ENCODE data around the gene CREB1.

The CREB1 gene

DNA sequence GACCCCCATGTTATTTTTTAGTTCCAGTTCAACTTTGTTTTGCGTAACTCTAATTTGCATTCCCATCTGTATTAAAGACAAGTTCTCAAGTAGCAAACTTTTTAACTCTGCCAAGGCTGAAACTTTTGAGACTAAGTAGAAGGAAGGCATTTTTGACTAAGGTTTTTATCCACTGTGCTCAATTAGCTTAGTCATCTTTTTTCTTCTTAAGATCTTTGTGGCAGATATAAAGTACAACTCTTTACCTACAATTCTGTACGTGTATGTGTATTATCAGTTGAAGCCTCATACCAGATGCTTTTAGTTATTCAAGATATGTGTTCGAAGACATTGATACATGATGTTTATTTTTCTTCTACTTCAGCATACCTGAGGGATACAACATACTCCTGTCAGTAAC, 41.6 kb downstream of the CREB1 start:
- CTCF ChIA-PET = no interaction called here
- Histone ChIP-seq H3K36me3 (ENCODE audit: control insufficient read depth in 2 of 2, insufficient read depth in 1 of 2, low read length in 2 of 2) (peaks cover 54 to 55% of the 10 kb centered on the region in 2 experiments), H3K9me3 (ENCODE audit: control insufficient read depth, insufficient read depth, low read depth, low read length) (no peaks in the 10 kb centered on the region), H3K4me1 (ENCODE audit: control insufficient read depth, insufficient read depth, low read length) (no peaks in the 10 kb centered on the region), H3K27ac (ENCODE audit: extremely low read depth, low read depth, low read length) (no peak overlapping the region), H3K4me3 (ENCODE audit: low read depth, low read length) (no peak overlapping the region)
- TF ChIP-seq ZNF785 (tag by site-specific recombination; IDR thresholded peaks at IDR 0.05) (no peak), ZNF561 (tag by site-specific recombination; IDR thresholded peaks at IDR 0.05; ENCODE audit: borderline replicate concordance) (no peak), ZNF146 (tag by site-specific recombination; IDR thresholded peaks at IDR 0.05) (no peak), ZNF747 (tag by site-specific recombination; IDR thresholded peaks at IDR 0.05) (no peak), ZNF366 (tag by site-specific recombination; conservative IDR thresholded peaks at IDR 0.05) (no peak), GLIS2 (tag by site-specific recombination; IDR thresholded peaks at IDR 0.05) (no peak), MYNN (tag by site-specific recombination; IDR thresholded peaks at IDR 0.05; ENCODE audit: borderline replicate concordance) (no peak), ZNF549 (tag by site-specific recombination; IDR thresholded peaks at IDR 0.05) (no peak), MEIS1 (CRISPR knock-in tag; IDR thresholded peaks at IDR 0.05; ENCODE audit: borderline replicate concordance) (no peak), ZNF211 (tag by site-specific recombination; IDR thresholded peaks at IDR 0.05; ENCODE audit: low read depth) (no peak), ZSCAN16 (tag by site-specific recombination; IDR thresholded peaks at IDR 0.05) (no peak), SCRT2 (tag by site-specific recombination; IDR thresholded peaks at IDR 0.05) (no peak), ZNF521 (tag by site-specific recombination; IDR thresholded peaks at IDR 0.05) (no peak), ZNF24 (tag by site-specific recombination; IDR thresholded peaks at IDR 0.05) (no peak), ZNF530 (tag by site-specific recombination; IDR thresholded peaks at IDR 0.05; ENCODE audit: low read depth) (no peak), ZSCAN4 (tag by site-specific recombination; IDR thresholded peaks at IDR 0.05) (no peak), ZNF274 (IDR thresholded peaks at IDR 0.05; ENCODE audit: low read length) (no peak), ZNF274 (tag by site-specific recombination; IDR thresholded peaks at IDR 0.05; ENCODE audit: borderline replicate concordance) (no peak), ZNF791 (tag by site-specific recombination; IDR thresholded peaks at IDR 0.05) (no peak)
- TF ChIP-seq, protein P1, sequence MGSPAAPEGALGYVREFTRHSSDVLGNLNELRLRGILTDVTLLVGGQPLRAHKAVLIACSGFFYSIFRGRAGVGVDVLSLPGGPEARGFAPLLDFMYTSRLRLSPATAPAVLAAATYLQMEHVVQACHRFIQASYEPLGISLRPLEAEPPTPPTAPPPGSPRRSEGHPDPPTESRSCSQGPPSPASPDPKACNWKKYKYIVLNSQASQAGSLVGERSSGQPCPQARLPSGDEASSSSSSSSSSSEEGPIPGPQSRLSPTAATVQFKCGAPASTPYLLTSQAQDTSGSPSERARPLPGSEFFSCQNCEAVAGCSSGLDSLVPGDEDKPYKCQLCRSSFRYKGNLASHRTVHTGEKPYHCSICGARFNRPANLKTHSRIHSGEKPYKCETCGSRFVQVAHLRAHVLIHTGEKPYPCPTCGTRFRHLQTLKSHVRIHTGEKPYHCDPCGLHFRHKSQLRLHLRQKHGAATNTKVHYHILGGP (tag by site-specific recombination; IDR thresholded peaks at IDR 0.05) = no peak
- TF ChIP-seq, protein P2, sequence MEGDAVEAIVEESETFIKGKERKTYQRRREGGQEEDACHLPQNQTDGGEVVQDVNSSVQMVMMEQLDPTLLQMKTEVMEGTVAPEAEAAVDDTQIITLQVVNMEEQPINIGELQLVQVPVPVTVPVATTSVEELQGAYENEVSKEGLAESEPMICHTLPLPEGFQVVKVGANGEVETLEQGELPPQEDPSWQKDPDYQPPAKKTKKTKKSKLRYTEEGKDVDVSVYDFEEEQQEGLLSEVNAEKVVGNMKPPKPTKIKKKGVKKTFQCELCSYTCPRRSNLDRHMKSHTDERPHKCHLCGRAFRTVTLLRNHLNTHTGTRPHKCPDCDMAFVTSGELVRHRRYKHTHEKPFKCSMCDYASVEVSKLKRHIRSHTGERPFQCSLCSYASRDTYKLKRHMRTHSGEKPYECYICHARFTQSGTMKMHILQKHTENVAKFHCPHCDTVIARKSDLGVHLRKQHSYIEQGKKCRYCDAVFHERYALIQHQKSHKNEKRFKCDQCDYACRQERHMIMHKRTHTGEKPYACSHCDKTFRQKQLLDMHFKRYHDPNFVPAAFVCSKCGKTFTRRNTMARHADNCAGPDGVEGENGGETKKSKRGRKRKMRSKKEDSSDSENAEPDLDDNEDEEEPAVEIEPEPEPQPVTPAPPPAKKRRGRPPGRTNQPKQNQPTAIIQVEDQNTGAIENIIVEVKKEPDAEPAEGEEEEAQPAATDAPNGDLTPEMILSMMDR (tag by site-specific recombination; IDR thresholded peaks at IDR 0.05) = no peak
- POLR2A ChIA-PET = no interaction called here

DNA sequence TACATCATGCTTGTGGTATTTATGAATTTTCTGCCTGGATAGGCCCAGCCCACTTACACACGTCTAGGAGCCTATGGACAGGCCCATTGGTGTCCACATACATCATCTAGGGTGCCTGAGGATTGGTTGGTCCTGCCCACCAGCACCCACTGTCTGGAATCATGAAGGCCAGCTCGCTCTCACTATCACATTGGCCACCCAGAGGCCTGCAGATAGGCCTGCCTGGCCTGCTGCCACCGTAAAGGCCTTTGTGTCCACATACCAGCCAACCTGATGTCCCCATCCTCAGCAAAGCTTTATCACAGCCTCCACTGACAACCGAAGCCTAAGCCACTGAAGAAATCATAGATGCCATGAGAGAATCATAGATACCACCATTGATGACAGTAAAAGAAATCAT, 55.2 kb downstream of the CREB1 start:
- Histone ChIP-seq H3K27ac (ENCODE audit: extremely low read depth, low read depth, low read length) (no peak overlapping the region), H3K36me3 (ENCODE audit: control insufficient read depth in 2 of 2, insufficient read depth in 1 of 2, low read length in 2 of 2) (peaks cover 39 to 59% of the 10 kb centered on the region in 2 experiments), H3K9me3 (ENCODE audit: control insufficient read depth, insufficient read depth, low read depth, low read length) (no peaks in the 10 kb centered on the region; the same call in 1 of the 2 replicates), H3K4me3 (ENCODE audit: low read depth, low read length) (no peak overlapping the region), H3K4me1 (ENCODE audit: control insufficient read depth, insufficient read depth, low read length) (no peaks in the 10 kb centered on the region)
- ChIA-PET CTCF (no interaction called here), POLR2A (no interaction called here)
- TF ChIP-seq ZNF626 (tag by site-specific recombination; IDR thresholded peaks at IDR 0.05) = no peak
- no peak for TF ChIP-seq PBX3 (CRISPR knock-in tag; IDR thresholded peaks at IDR 0.05)
- TF ChIP-seq ZNF121 (tag by site-specific recombination; IDR thresholded peaks at IDR 0.05) = no peak
- TF ChIP-seq, protein P3, sequence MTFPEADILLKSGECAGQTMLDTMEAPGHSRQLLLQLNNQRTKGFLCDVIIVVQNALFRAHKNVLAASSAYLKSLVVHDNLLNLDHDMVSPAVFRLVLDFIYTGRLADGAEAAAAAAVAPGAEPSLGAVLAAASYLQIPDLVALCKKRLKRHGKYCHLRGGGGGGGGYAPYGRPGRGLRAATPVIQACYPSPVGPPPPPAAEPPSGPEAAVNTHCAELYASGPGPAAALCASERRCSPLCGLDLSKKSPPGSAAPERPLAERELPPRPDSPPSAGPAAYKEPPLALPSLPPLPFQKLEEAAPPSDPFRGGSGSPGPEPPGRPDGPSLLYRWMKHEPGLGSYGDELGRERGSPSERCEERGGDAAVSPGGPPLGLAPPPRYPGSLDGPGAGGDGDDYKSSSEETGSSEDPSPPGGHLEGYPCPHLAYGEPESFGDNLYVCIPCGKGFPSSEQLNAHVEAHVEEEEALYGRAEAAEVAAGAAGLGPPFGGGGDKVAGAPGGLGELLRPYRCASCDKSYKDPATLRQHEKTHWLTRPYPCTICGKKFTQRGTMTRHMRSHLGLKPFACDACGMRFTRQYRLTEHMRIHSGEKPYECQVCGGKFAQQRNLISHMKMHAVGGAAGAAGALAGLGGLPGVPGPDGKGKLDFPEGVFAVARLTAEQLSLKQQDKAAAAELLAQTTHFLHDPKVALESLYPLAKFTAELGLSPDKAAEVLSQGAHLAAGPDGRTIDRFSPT (tag by site-specific recombination; IDR thresholded peaks at IDR 0.05) = no peak
- no peak for TF ChIP-seq ZNF391 (tag by site-specific recombination; IDR thresholded peaks at IDR 0.05; ENCODE audit: borderline replicate concordance, low read depth)
- TF ChIP-seq ZNF2 (tag by site-specific recombination; IDR thresholded peaks at IDR 0.05) = no peak
- no peak for TF ChIP-seq KLF8 (tag by site-specific recombination; IDR thresholded peaks at IDR 0.05)
- no peak for TF ChIP-seq ZNF776 (tag by site-specific recombination; IDR thresholded peaks at IDR 0.05; ENCODE audit: borderline replicate concordance)
- TF ChIP-seq BCL11A (tag by site-specific recombination; IDR thresholded peaks at IDR 0.05; ENCODE audit: low read depth) = no peak
- TF ChIP-seq PRDM1 (tag by site-specific recombination; IDR thresholded peaks at IDR 0.05) = no peak
- no peak for TF ChIP-seq ZIC2 (tag by site-specific recombination; IDR thresholded peaks at IDR 0.05)

Data from HEK293 (cell line).